Activated T-cell treated with anti-CD3 and anti-CD28 coated beads for 4 hours (primary cell): ENCODE results near the gene ZNF562.

Experiments used
- DNase-seq: peaks from one replicate; pipeline ENCODE4 v3.0.0-alpha.2; 2020

ZNF562 gene

DNA sequence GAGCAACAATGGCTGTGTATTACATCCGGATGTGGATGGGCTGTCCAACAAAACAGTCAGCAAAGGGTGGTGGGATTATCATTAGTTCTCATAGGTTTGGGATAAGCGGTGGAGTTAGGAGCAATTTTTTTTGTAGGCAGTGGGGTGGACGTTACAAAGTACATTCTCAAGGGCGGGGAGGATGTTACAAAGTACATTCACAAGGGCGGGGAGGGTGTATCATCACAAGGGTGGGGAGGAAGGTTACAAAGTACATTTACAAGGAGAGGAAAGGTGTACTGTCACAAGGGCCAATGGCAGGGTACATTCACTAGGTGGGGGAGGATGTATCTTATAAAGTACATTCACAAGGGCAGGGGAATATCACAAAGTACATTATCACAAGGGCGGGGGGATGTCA lies 33.1 kb downstream of the ZNF562 start:
- DNase-seq = no peak

DNA sequence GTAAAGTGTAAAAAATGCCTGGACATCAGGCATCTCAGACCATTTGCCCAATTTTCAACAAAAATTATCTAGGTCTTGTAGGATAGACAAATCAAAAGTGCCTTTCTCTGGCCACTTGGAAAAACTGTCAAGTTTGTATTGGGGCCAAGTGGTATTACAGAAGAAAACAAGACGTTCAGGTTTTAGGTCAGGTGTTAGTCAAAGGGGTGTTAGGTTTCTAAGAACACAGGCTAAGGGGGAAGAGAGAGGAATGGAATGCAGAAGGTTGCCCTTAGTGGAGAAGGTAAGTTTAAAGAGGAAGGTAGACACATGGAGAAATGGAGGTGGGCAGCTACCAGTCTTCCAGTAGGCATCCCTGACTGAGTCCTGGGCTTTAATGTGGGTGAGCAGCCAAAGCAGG lies 33.9 kb downstream of the ZNF562 start:
- no peak for DNase-seq

DNA sequence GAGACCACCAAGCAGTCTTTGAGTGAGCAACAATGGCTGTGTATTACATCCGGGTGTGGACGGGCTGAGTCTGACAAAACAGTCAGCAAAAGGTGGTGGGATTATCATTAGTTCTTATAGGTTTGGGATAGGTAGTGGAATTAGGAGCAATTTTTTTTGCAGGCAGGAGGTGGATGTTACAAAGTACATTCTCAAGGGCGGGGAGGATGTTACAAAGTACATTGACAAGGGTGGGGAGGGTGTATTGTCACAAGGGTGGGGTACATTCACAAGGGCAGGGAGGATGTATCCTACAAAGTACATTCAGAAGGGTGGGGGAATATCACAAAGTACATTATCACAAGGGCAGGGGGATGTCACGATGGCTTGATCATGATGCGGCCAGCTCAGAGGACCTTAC lies 38.9 kb downstream of the ZNF562 start:
- no peak for DNase-seq

DNA sequence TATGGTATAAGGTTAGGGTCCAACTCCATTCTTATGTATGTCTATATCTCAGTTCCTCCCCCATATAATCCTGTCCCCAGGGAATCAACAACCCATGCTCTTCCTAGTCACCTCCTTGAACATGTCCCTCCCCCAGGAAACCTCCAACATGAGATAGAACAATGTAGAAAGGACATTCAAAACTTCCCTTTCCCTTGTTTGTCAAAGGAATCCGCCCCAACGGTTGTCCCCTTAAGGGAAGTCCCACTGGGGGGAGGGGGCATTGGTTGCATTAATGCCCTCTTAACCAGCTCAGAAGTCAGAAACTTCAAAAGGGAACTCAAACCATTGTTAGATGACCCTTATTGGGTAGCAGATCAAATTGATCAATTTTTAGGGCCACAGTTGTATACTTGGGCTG lies 47.0 kb downstream of the ZNF562 start:
- DNase-seq = no peak

DNA sequence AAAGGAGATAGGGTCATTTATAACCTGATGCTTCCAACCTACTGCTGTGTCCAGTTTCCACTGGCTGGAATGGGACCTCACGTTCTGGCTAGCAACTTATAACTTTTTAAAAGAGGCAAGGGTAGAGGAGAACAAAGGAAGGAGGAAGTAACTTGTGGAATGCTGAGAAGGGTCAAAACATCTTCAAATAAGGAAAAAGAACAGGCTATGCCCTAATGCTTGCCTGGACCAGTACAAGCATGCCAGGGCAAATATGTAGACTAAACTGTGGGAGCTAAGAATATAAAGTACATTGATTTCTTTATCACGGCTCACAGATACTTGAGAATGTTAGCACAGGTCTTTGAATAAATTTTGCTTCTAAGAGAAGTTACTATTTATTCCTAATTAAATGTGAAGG lies 52.4 kb downstream of the ZNF562 start:
- no peak for DNase-seq

DNA sequence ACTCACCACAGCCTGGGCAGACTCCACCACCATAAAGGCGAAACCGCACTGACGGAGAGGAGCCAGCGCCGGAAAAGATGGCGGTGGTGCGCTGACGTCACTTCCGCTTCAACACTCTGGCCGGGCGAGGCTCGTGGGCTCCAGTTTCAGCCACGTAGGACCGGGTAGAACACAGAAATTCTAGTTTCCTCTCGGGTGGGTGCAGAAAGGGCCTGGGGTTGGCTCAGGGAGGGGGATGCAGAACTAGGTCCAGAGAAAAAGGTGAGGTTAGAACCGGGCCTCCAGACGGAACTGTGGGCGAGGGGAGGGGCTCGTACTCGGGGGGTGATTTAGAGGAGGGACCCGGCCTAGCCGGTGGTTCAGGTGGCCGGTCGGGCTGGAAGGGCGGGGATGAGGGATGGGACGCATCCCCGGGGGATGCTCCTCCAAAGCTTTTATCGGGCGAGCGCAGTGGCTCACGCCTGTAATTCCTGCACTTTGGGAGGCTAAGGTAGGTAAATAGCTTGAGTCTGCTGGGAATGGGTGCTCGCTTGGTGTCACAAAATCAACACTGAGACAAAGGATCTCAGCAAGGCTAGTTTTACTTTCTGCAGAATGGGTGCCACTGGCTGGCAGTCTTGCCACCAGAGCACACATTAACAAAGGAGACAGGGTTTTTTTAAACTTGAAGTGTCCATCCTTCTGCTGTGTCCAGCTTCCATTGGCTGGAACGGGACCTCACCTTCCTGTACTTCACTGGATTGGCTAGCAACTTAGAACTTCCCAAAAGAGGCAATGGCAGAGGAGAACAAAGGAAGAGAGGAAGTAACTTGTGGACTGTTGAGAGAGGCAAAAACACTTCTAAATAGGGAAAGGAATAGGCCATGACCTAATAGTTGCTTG lies 53.5 kb downstream of the ZNF562 start, which contains the start of gene ZNF561:
Gene ZNF561, minus strand, starts transcription at position 77 of the 882 bp plus-strand sequence. CDS start 1,776 bp downstream, outside the sequence.
- DNase-seq = peak; percentile 81

DNA sequence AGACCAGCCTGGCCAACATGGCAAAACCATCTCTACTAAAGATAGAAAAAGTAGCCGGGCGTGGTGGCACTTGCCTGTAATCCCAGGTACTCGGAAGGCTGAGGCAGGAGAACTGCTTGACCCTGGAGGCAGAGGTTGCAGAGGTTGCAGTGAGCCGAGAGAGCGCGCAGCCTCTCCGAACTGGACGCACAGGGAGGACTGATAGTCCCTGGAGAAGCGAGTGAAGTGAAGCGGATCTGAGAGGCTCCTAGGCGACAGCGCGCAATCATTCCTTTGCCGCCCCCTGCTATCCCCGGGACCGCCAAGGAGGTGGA lies 54.1 kb downstream of the ZNF562 start:
- DNase-seq = no peak

DNA sequence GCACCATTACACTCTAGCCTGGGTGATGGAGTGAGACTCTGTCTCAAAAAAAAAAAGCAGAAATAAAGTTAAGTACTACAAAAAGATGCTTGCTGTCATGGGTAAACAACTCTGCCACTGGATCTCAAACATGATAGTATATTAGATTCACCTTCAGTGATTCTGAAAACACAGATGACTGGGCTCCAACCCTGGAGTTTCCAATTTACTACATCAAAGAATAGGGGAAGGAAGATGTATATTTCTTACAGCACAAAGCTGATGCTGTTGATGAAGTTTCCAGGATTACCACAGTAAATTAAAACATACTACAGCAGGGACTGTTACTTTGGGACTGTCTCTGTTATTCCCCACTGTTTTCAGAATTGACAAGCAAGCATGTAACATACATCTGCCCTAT lies 59.1 kb downstream of the ZNF562 start:
- no peak for DNase-seq

DNA sequence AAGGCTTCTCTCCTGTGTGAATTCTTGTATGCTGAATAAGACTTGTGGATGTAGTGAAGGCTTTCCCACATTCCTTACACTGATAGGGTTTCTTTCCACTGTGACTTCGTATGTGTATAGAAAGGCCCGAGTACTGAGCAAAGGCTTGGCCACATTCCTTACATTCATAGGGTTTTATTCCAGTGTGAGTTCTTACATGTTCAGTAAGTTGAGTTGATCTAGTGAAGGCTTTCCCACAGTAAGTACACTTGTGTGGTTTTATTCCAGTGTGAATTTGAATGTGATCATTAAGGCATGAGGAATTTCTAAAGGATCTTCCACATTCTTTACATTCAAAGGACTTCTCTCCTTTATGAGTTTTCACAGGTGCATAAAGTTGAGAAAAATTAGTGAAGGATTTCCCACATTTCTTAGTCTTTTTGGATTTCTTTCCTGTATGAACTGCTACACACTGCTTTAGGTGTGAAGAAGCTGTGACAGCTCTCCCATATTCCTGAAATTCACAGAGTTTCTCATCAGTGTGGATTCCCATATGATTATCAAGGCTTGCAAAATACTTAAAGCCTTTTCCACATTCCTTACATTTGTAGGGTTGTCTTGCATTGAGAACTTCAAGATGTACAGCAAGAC lies 64.3 kb downstream of the ZNF562 start:
- no peak for DNase-seq

DNA sequence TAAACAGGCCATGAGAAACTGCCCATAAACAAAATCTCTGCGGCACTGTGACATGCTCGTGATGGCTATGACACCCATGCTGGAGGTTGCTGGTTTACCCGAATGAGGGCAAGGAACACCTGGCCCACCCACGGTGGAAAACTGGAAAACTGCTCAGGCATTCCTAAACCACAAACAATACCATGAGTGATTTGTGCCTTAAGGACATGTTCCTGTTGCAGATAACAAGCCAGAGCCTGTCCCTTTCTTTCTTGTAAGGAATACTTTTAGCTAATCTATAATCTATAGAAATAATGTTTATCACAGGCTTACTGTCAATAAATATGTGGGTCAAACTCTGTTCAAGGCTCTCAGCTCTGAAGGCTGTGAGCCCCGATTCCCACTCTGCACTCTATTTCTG lies 66.0 kb downstream of the ZNF562 start:
- DNase-seq = no peak

DNA sequence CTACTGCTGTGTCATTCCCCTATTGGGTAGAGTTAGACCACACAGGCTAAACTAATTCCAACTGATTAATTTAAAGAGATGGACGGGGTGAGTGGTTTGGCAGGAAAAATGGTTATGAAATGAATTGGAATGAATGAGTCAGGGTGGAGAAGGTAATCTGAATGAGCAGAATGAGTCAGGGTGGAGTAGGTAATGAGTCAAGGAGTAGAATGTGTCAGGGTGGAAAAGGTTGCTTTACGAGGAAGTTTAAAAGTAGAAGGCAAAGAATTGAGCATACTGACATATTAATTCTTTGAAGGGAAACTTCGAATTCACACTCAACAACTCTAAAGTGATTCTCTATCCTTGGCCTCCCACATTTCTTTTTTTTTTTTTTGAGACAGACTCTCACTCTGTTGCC lies 77.9 kb downstream of the ZNF562 start:
- no peak for DNase-seq
